ENCODE results near the gene DES. TPM values are rescaled to one million over a fixed set of nuclear protein-coding genes. Genes with fewer than 3 reads are reported as not detected.

The DES gene
- total RNA-seq, 1 donor from 2014 or later = not detected

GRCh38 chr2:219408204-219408603 is 10.0 kb upstream of the DES start:
- no peak overlapping the region for H3K27ac Mint-ChIP-seq
- no peaks in the 10 kb centered on the region for H3K36me3 ChIP-seq

GRCh38 chr2:219408631-219409030 is 9.5 kb upstream of the DES start:
- H3K4me1 ChIP-seq = peaks cover 7% of the 10 kb centered on the region
- no peak for TF ChIP-seq EZH2phosphoT487 (IDR thresholded peaks at IDR 0.05)
- TF ChIP-seq CTCF (IDR thresholded peaks at IDR 0.05) = no peak
- no peak for TF ChIP-seq EZH2 (IDR thresholded peaks at IDR 0.05)

More at GRCh38 chr2:219408204-219408603, 10.0 kb upstream of the DES start:
- Histone ChIP-seq H3K27me3 (peaks cover 7% of the 10 kb centered on the region), H3K9ac (no peak overlapping the region), H3K79me2 (ENCODE audit: low read depth) (no peaks in the 10 kb centered on the region), H3K4me3 (no peak overlapping the region), H3F3A (ENCODE audit: low read depth) (peaks cover 4% of the 10 kb centered on the region), H3K4me1 (peaks cover 7% of the 10 kb centered on the region), H4K20me1 (ENCODE audit: low read depth) (no peaks in the 10 kb centered on the region), H2AFZ (replicated peaks) (no peak overlapping the region), H3K27ac (no peak overlapping the region), H3K9me3 (ENCODE audit: low read depth) (no peaks in the 10 kb centered on the region), H3K4me2 (no peak overlapping the region)
- no peak for DNase-seq (ENCODE audit: low spot score)
- Mint-ChIP-seq H3K27me3 (ENCODE audit: insufficient read depth, low read depth) (peaks cover 6% of the 10 kb centered on the region), H3K36me3 (no peaks in the 10 kb centered on the region), H3K4me1 (peaks cover 9% of the 10 kb centered on the region), H3K4me3 (peak overlapping the region; percentile 32), H3K9me3 (peaks cover 6% of the 10 kb centered on the region)
- TF ChIP-seq EZH2 (IDR thresholded peaks at IDR 0.05) (no peak), EZH2phosphoT487 (IDR thresholded peaks at IDR 0.05) (no peak), CTCF (IDR thresholded peaks at IDR 0.05) (no peak)

GRCh38 chr2:219409619-219410018 is 8.6 kb upstream of the DES start:
- Histone ChIP-seq H2AFZ (replicated peaks) (no peak overlapping the region), H3K27ac (no peak overlapping the region), H4K20me1 (ENCODE audit: low read depth) (no peaks in the 10 kb centered on the region), H3K4me1 (peaks cover 6% of the 10 kb centered on the region), H3K9me3 (ENCODE audit: low read depth) (no peaks in the 10 kb centered on the region), H3K27me3 (no peaks in the 10 kb centered on the region), H3K9ac (no peak overlapping the region), H3K4me3 (no peak overlapping the region), H3K4me2 (no peak overlapping the region), H3K36me3 (no peaks in the 10 kb centered on the region), H3F3A (ENCODE audit: low read depth) (peaks cover 4% of the 10 kb centered on the region), H3K79me2 (ENCODE audit: low read depth) (no peaks in the 10 kb centered on the region)
- Mint-ChIP-seq H3K9me3 (peaks cover 10% of the 10 kb centered on the region), H3K27me3 (ENCODE audit: insufficient read depth, low read depth) (peaks cover 4% of the 10 kb centered on the region), H3K36me3 (no peaks in the 10 kb centered on the region), H3K27ac (peak overlapping the region; percentile 63), H3K4me1 (peaks cover 7% of the 10 kb centered on the region), H3K4me3 (no peak overlapping the region)
- TF ChIP-seq CTCF (IDR thresholded peaks at IDR 0.05) (no peak), EZH2 (IDR thresholded peaks at IDR 0.05) (no peak), EZH2phosphoT487 (IDR thresholded peaks at IDR 0.05) (no peak)
- no peak for DNase-seq (ENCODE audit: low spot score)

More at GRCh38 chr2:219408631-219409030, 9.5 kb upstream of the DES start:
- Mint-ChIP-seq H3K36me3 (no peaks in the 10 kb centered on the region), H3K4me3 (no peak overlapping the region), H3K9me3 (peaks cover 8% of the 10 kb centered on the region), H3K27ac (no peak overlapping the region), H3K4me1 (peaks cover 9% of the 10 kb centered on the region), H3K27me3 (ENCODE audit: insufficient read depth, low read depth) (peaks cover 6% of the 10 kb centered on the region)
- no peak for DNase-seq (ENCODE audit: low spot score)
- no peak overlapping the region for H3K4me3 ChIP-seq
- no peak overlapping the region for H2AFZ ChIP-seq (replicated peaks)
- H3K27me3 ChIP-seq = peaks cover 3% of the 10 kb centered on the region
- no peak overlapping the region for H3K9ac ChIP-seq
- H3K36me3 ChIP-seq = no peaks in the 10 kb centered on the region
- no peaks in the 10 kb centered on the region for H3K79me2 ChIP-seq (ENCODE audit: low read depth)
- peaks cover 4% of the 10 kb centered on the region for H3F3A ChIP-seq (ENCODE audit: low read depth)
- H4K20me1 ChIP-seq (ENCODE audit: low read depth) = no peaks in the 10 kb centered on the region
- H3K4me2 ChIP-seq = no peak overlapping the region
- no peak overlapping the region for H3K27ac ChIP-seq
- no peaks in the 10 kb centered on the region for H3K9me3 ChIP-seq (ENCODE audit: low read depth)
